Natural killer cell (primary cell): Measurements from ENCODE around the gene SLC25A48. TPM values are rescaled to one million over a fixed set of nuclear protein-coding genes. Genes with fewer than 3 reads are reported as not detected.
A peak's percentile ranks its signal among the peaks of the same experiment; 100 is the strongest.

ENCODE experiments used
- ATAC-seq, 3 donors: fragments of 150-1000 bp in 2 of 3; fragments of 200-7000 bp in 1 of 3; cut with Tn5 transposase; 1 replicate in 1 of 3; 2 replicates in 2 of 3; pipeline ENCODE4 v1.10.0; 2021; ENCODE audit warnings: mild to moderate bottlenecking in 2 of 3, moderate library complexity in 2 of 3
- DNase-seq, 2 donors: peaks; one replicate each; pipeline versions ENCODE4 v3.0.0 to v3.0.0-alpha.2; 2013 to 2021; ENCODE audit warnings: mixed read lengths in 1 of 2
- H3K27ac ChIP-seq: one replicate; pipeline ENCODE4 v1.5.1; 2013; ENCODE audit warnings: mild to moderate bottlenecking, low read length
- H3K27me3 ChIP-seq: one replicate; pipeline ENCODE4 v1.6.1; 2013; ENCODE audit warnings: low read length; ENCODE audit not compliant: control insufficient read depth, insufficient read depth
- H3K36me3 ChIP-seq: one replicate; pipeline ENCODE4 v1.6.1; 2013; ENCODE audit warnings: low read length; ENCODE audit not compliant: control insufficient read depth, insufficient read depth
- H3K4me1 ChIP-seq: one replicate; pipeline ENCODE4 v1.6.1; 2013; ENCODE audit warnings: low read length; ENCODE audit not compliant: control insufficient read depth, insufficient read depth
- H3K4me3 ChIP-seq: one replicate; pipeline ENCODE4 v1.5.1; 2013; ENCODE audit warnings: low read length
- H3K9me3 ChIP-seq: one replicate; pipeline ENCODE4 v1.6.1; 2013; ENCODE audit warnings: low read length; ENCODE audit not compliant: control insufficient read depth, insufficient read depth
- H3K27ac Mint-ChIP-seq, 2 donors: one replicate each; pipeline ENCODE4 v1.8.0; 2022; ENCODE audit warnings: mild to moderate bottlenecking in 2 of 2, mixed read lengths in 2 of 2, moderate library complexity in 1 of 2
- H3K27me3 Mint-ChIP-seq, 2 donors: one replicate each; pipeline ENCODE4 v1.8.0; 2022; ENCODE audit warnings: low read depth in 2 of 2, mixed read lengths in 2 of 2
- H3K36me3 Mint-ChIP-seq: one replicate; pipeline ENCODE4 v1.8.0; 2022; ENCODE audit warnings: mixed read lengths
- H3K4me1 Mint-ChIP-seq, 2 donors: one replicate each; pipeline ENCODE4 v1.8.0; 2022; ENCODE audit warnings: mixed read lengths in 2 of 2
- H3K4me3 Mint-ChIP-seq: one replicate; pipeline ENCODE4 v1.8.0; 2022; ENCODE audit warnings: mild to moderate bottlenecking, moderate library complexity, mixed read lengths
- H3K9me3 Mint-ChIP-seq, 2 donors: one replicate each; pipeline ENCODE4 v1.8.0; 2022; ENCODE audit warnings: mixed read lengths in 2 of 2
- CTCF ChIP-seq: fragments of 200-600 bp; IDR thresholded peaks from one replicate; pipeline ENCODE4 v1.8.0; 2022; ENCODE audit warnings: antibody characterized with exemption
- WGBS: methylation state at CpG from one replicate; pipeline ENCODE4 v1.1.7; 2013; ENCODE audit warnings: missing lambda C conversion rate; ENCODE audit not compliant: insufficient coverage; 5-methylcytosine and 5-hydroxymethylcytosine counted together
- intact Hi-C: fragments of 100-400 bp; cut with micrococcal nuclease; formaldehyde crosslinking; loops from one replicate; pipeline ENCODE4 v1.14.2; 2022
- total RNA-seq, 4 donors: library from RNA; stranded (reverse); fragments of 120-200 nt in 1 of 4; gene quantifications; one replicate each; pipeline versions ENCODE4 v1.2.3 to v1.2.4, GENCODE V29; 2013 to 2022

Gene SLC25A48, protein sequence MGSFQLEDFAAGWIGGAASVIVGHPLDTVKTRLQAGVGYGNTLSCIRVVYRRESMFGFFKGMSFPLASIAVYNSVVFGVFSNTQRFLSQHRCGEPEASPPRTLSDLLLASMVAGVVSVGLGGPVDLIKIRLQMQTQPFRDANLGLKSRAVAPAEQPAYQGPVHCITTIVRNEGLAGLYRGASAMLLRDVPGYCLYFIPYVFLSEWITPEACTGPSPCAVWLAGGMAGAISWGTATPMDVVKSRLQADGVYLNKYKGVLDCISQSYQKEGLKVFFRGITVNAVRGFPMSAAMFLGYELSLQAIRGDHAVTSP
- total RNA-seq, result not detected
- not detected for total RNA-seq (2013)

DNA sequence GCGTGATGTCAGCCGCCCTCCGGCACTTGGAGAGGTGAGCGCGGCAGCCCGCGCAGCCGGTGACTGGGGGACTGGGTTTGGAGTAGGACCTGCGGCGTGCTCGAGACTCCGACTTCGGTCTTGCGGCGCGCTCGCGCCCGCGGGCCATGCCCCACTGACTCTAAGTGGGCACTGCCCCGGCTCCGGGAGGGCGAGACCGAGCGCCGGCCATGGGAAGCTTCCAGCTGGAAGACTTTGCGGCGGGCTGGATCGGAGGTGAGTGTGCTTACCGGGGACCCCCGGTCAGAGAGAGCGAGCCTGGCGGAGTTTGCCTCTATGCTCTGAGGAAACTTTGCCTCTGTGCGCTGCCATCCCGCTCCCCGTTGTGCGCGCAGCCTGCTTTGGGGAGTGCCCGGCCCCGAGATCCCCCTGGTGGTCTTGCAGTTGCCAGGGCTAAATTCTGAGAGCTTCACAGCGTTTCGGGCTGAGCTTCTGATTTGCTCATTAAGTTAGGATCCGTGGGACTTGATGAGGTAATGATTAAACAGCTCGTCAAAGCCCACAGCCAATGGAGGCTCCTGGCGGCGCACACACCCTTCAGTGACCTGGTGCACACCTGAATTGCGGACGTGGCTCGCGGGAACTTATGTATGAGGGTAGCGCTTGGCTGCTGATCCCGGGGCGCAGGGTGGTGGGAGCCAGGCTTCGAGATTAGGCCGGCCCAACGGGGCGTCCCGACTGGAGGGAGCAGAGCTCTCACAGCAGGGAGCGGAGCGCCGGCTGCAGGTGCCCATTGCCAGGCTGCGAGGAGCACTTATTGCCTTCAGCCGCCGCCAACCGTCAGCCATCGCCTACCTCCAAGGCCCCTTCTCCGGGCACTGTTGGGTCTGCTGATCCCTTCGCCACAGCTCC is at the start of gene SLC25A48:
SLC25A48 (plus strand) TSS at position 25 of the 891 bp plus-strand sequence; CDS start at position 210, 185 bp downstream.
- Histone ChIP-seq H3K9me3 (no peaks in the 10 kb centered on the region), H3K27me3 (peaks cover 2% of the 10 kb centered on the region), H3K4me1 (no peaks in the 10 kb centered on the region), H3K27ac (no peak within 1 kb of the TSS), H3K4me3 (no peak within 1 kb of the TSS), H3K36me3 (no peaks in the 10 kb centered on the region)
- Mint-ChIP-seq H3K27ac (no peak within 1 kb of the TSS), H3K36me3 (no peaks in the 10 kb centered on the region), H3K27me3 (peaks cover 29 to 54% of the 10 kb centered on the region in 2 donors), H3K4me3 (no peak within 1 kb of the TSS), H3K4me1 (peaks cover 0 to 5% of the 10 kb centered on the region in 2 donors), H3K9me3 (no peaks in the 10 kb centered on the region)
- TF ChIP-seq CTCF, result no peak
- DNase-seq (peak in 1 of 2 donors; percentile 6), ATAC-seq (peak in 1 of 3 donors; percentile 54)
- intact Hi-C loops, result no loop called here
- WGBS, result 3% methylated on average over 68 of the region's 68 CpGs

DNA sequence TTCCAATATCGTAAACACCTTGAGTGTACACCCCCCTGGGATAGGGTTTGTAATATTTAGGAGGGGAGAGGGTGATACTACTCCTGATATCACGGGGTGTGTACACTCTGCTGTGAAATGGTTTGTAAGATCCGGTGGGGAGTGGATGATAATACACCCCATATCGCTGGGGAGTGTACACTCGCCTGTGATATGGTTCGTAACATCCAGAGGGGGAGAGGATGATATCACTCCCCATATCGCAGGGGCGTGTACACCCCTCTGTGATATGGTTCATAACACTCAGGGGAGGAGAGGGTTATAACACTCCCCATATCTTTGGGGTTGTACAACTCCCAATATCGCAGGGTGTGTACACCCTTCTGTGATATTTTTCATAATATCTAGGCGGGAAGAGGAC is 33.8 kb upstream of the SLC25A48 start:
- no peaks in the 10 kb centered on the region for H3K4me1 ChIP-seq
- TF ChIP-seq CTCF, result no peak
- H3K27me3 ChIP-seq, result no peaks in the 10 kb centered on the region
- H3K36me3 ChIP-seq, result no peaks in the 10 kb centered on the region
- peaks cover 16 to 24% of the 10 kb centered on the region in 2 donors for H3K27me3 Mint-ChIP-seq
- ATAC-seq, result no peak
- H3K4me3 Mint-ChIP-seq, result no peak overlapping the region
- H3K4me3 ChIP-seq, result no peak overlapping the region
- WGBS, result 79% methylated on average over 5 of the region's 10 CpGs
- intact Hi-C loops, result no loop called here
- H3K27ac ChIP-seq, result no peak overlapping the region
- no peaks in the 10 kb centered on the region for H3K9me3 ChIP-seq
- no peaks in the 10 kb centered on the region for H3K4me1 Mint-ChIP-seq
- H3K36me3 Mint-ChIP-seq, result no peaks in the 10 kb centered on the region
- H3K9me3 Mint-ChIP-seq, result no peaks in the 10 kb centered on the region
- no peak for DNase-seq
- no peak overlapping the region for H3K27ac Mint-ChIP-seq

- H3K9me3 Mint-ChIP-seq, result no peaks in the 10 kb centered on the region
- DNase-seq, result no peak
- H3K36me3 ChIP-seq, result no peaks in the 10 kb centered on the region
- no peaks in the 10 kb centered on the region for H3K4me1 Mint-ChIP-seq
- H3K27me3 ChIP-seq, result no peaks in the 10 kb centered on the region
- no peak for TF ChIP-seq CTCF
- no peaks in the 10 kb centered on the region for H3K36me3 Mint-ChIP-seq
- H3K27ac Mint-ChIP-seq, result no peak overlapping the region
- no peaks in the 10 kb centered on the region for H3K9me3 ChIP-seq
- no peaks in the 10 kb centered on the region for H3K4me1 ChIP-seq
- H3K27ac ChIP-seq, result no peak overlapping the region
- no peak overlapping the region for H3K4me3 ChIP-seq
- H3K4me3 Mint-ChIP-seq, result no peak overlapping the region
- ATAC-seq, result no peak
- H3K27me3 Mint-ChIP-seq, result peaks cover 15 to 19% of the 10 kb centered on the region in 2 donors
- WGBS, result 88% methylated on average over 7 of the region's 7 CpGs
- intact Hi-C loops, result no loop called here
Observed at GRCh38 chr5:135810188-135810943, 24.1 kb upstream of the SLC25A48 start.
